Uterus (tissue), 2 donors: ENCODE measurements around the gene TMC8.

ENCODE experiments used
- CTCF ChIP-seq, 4 experiments: fragments of 200-600 bp in 2 of 4; fragments of 450-650 bp in 2 of 4; sonication (generic) in 2 of 4; IDR thresholded peaks; one replicate each; pipeline ENCODE4 v1.5.1; 2016 to 2019; ENCODE audit warnings: antibody characterized with exemption in 4 of 4, mild to moderate bottlenecking in 2 of 4, moderate library complexity in 1 of 4
- POLR2A ChIP-seq, 2 donors: fragments of 450-650 bp; IDR thresholded peaks; one replicate each; pipeline ENCODE4 v1.6.1; 2016; ENCODE audit warnings: antibody characterized with exemption in 2 of 2, mild to moderate bottlenecking in 1 of 2, moderate library complexity in 1 of 2

- TF ChIP-seq CTCF (IDR thresholded peaks at IDR 0.05) = no peak
- no peak for TF ChIP-seq POLR2A (IDR thresholded peaks at IDR 0.05)
Observed at GRCh38 chr17:78120971-78121800, 9.4 kb upstream of the TMC8 start.
